Fibroblast of skin of abdomen (primary cell): ENCODE data around the gene ADGRD1.
A peak's percentile ranks its signal among the peaks of the same experiment; 100 is the strongest.
"Not testable (repeated sequence)": the region's sequence is repeated elsewhere in the genome, so short reads cannot be mapped to it uniquely, and the experiment has no call there.

Experiments used
- DNase-seq: peaks from one replicate; pipeline ENCODE4 v3.0.0-alpha.2; 2013

The ADGRD1 gene

GRCh38 chr12:131057722-131058515 is 104.2 kb downstream of the ADGRD1 start:
- DNase-seq = no peak

GRCh38 chr12:131058700-131059099 is 105.0 kb downstream of the ADGRD1 start:
- DNase-seq = no peak

DNA sequence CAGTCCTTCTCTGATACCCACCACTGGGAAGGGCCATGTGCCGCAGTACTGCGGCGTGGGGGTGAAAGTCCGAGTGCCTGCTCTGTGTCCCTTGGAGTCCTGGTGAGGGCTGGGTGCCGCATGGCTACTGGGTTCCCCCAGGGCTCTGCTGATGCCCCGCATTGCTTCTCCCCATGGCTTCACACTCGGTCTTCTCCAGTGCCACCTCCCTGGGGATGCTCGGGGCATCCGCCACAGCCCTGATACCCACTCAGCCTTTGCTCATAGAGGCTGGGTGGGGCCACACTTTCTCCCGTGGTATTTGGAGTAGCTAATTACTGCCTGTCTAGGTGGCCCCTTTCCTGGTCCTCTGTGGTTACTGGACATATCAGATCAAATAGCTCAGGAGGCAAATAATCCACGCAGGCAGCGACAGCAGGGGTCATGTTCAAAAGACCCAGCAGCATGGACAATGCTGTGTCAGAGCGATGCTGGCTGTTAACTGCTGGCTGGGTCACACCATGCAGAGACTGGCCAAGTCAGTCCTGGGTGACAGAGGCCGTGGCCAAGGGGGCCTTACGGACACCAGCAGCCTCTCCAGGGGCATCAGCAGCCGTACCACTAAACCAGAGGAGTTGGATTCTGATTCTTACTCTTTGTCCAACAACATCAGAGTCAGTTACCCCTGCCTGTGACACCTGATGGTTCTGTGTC is 106.5 kb downstream of the ADGRD1 start:
- DNase-seq = no peak

- no peak for DNase-seq
Observed at GRCh38 chr12:131061041-131061806, 107.5 kb downstream of the ADGRD1 start.

DNA sequence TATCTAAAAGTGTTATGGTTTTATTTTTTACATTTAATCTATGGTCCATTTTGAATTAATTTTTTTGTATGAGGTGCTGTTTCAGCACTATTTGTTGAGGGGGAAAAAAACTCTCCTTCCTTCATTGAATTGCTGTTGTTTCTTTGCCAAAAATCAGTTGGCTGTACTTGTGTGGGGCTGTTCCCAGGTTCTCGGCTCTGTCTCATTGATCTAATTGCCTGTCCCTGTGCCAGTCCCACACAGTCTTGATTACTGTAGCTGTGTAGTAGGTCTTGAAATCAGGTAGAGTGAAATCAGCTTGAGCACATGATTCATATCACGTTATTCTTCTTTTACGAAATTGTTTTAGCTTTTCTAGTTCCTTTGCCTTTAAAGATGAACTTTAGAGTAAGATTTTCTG is 109.7 kb downstream of the ADGRD1 start:
- no peak for DNase-seq

DNA sequence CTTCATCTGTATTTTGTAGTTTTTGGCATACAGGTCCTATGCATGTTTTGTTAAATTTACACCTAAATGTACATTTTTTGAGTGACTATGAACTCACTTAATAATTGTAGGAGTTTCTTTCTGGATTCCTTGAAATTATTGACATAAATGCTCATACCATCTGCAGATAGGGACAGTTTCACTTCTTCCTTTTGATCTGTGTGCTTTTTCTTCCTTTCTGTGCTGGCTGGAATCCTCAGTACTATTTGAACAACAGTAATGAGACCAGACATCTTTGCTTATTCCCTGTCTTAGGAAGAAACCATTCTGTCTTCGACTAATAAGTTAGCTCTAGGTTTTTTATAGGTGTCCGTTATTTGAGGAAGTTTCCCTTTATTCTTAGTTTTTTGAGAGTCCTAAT is 110.3 kb downstream of the ADGRD1 start:
- no peak for DNase-seq

DNA sequence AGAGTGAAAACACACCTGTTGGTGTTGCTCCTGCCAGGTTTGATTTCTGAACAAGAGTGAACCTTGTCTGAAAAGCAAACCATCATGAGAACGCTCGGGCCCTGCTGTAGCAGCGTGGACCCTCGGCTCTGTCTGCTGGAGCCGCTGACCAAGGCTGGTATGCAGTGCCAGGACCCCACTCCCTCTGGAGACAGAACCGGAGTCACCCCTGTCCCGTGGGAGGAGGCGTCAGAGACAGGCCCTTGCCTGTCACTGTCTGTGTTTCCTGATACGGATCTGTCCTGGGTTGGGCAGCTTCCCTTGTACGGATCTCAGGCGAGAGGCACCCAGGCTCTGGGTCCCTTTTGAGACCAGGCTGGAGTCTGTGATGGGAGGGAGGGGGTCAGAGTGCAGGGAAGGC is 111.6 kb downstream of the ADGRD1 start:
- no peak for DNase-seq

DNA sequence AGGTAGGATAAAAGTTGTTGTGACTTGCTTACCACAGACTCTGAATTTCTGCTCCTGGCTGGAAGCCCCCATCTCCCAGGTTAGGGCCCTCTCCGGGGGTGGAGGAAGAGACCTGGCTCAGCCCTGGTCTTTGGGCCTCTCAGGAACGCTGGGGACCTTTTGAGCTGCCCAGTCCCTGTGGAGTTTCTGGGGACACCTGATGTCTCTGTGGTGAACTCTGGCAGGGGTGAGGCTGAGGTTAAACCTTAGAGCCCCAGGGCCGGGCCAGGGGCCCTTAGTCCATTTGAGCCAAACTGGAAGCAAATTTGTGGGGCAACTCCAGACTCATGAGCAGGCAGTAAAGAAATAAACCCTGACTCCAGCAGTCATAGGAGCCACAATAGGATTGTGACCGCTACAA is 112.1 kb downstream of the ADGRD1 start:
- no peak for DNase-seq

DNA sequence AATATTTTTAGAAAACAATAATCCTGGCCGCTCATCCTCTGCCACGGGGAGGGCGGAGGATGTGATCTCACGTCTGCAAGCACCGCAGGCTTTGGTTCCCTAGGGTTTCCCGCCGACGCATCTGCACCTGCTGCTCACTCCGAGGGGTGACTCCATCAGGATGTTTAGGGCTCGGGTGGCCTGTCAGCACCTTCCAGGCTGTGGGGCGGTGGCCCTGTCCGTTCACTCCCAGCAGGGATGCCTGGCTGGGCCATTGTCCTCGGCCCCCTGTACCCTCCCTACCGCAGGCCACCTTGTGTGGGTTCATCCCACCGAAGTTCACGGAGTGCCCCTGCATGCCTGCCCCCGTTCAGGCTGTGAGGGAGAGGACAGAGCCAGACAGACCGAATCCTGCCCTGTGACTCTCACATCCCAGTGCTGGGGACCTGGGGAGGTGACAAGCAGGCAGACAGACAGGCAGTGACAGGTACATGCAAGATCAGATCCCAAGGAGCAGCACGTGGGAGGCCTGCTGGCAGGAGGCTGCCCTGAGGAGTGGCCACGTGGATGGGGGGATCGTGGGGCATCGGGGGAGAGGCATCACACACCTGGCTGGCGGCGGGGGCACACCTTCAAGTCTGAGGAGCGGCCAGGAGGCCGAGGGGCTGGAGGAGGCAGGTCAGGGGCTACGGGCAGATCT is 112.6 kb downstream of the ADGRD1 start:
- no peak for DNase-seq

DNA sequence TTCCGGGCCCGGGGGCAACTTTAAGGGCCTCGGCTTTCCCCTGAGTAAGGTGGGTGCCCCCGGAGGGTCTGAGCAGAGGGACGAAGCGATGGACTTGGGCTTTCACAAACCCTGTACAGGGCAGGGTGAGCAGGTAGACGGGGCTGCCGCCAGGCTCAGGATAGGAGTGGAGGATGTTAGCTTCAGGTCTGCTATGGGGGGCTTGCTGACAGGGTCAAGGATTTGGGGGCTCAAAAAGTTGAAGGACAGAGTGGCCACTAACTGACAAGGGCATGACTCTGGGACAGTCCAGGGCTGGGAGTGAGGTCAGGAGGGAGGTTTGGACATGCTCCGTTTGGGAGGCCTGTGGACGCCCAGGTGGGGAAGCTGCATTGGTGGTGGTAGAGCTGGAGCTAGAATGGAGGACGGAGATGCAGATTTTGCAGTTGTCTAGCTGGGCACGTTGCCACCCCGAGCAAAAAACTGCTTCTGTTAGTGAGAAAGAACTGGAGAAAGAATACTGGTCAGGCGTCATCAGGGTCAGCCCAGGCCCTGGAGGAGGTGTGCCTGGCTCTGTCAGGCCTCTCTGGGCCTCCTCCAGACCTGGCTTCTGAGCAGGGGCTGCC is 113.3 kb downstream of the ADGRD1 start:
- no peak for DNase-seq

DNA sequence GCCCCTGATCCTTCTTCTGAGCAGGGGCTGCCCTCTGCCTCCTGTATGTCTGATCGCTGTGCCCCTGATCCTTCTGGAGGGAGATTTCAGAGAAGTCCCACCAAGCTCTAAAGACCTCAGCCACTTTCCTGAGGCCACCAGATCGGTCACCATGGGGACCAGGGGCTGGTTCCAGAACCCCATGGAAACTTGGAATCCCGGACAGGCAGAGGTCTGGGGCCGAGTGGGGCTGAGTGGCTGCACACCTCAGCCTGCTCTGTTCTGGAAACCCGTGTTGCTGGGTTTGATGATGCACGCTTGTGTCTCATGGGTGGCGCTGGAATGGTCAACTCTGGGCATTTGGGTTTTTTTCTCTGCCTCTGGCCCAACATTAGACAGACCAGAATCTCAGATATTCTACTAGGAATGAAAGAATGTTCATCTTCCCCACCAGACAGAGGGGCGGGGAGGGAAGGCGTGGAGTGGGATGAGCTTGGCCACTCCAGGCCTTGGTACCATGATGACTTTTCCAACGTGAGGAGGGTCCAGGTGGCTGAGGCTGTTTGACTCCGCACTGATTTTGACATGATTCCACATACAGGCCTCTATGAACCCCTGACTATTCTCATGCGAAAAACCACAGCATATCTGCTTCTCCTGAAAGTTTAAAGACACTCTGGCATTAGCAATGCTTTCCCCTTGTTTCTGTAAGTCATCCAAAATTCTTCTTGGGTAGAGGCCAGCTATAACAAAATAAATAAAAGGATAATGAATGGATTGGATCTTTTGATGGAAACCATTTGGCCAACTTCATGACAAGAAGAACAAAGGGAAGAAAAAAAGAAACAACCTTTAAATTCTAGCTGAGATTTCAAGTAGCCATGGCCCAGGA is 114.5 kb downstream of the ADGRD1 start:
- DNase-seq = no peak

- not testable (repeated sequence) for DNase-seq
Observed at GRCh38 chr12:131068926-131069720, 115.4 kb downstream of the ADGRD1 start.

GRCh38 chr12:131070136-131070535 is 116.4 kb downstream of the ADGRD1 start:
- not testable (repeated sequence) for DNase-seq

- not testable (repeated sequence) for DNase-seq
Observed at GRCh38 chr12:131070668-131071067, 117.0 kb downstream of the ADGRD1 start.

GRCh38 chr12:131071234-131071820 is 117.6 kb downstream of the ADGRD1 start:
- DNase-seq = not testable (repeated sequence)

DNA sequence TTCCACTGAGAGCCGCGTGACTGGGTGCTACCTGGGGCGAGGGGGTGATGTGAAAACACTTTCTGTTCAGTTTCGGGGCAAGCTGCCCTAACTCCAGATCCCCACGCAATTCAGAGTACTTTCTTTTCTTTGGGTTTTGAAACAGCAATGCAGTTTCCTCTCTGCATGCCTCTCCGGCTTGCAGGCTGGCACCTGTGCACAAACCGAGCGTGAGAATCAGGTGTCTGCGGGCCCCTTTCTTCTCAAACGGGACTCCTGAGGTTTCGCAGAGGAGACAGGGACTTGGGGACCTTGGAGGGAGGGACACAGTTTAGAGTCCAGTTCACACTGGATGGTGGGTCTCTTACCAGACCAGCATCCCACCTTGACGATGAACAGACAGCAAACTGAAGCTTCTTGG is 118.2 kb downstream of the ADGRD1 start:
- DNase-seq = not testable (repeated sequence)

GRCh38 chr12:131072451-131073230 is 118.9 kb downstream of the ADGRD1 start:
- no peak for DNase-seq

- DNase-seq = peak; percentile 12
Observed at GRCh38 chr12:131074221-131075083, 120.7 kb downstream of the ADGRD1 start.
